Neural crest cell (in vitro differentiated cells): ENCODE measurements around the gene MITD1. TPM values are rescaled to one million over a fixed set of nuclear protein-coding genes. Genes with fewer than 3 reads are reported as not detected.

Source experiments
- DNase-seq: peaks from one replicate; pipeline ENCODE4 v3.0.0; 2021; ENCODE audit warnings: low read depth, mixed read lengths, low spot score
- H3K27ac Mint-ChIP-seq: one replicate; pipeline ENCODE4 v1.8.0; 2021; ENCODE audit warnings: mild to moderate bottlenecking, mixed read lengths; ENCODE audit not compliant: unreplicated experiment
- H3K27me3 Mint-ChIP-seq: 2 replicates; pipeline ENCODE4 v1.8.0; 2021; ENCODE audit warnings: low read depth, mild to moderate bottlenecking, mixed read lengths
- H3K36me3 Mint-ChIP-seq: 2 replicates; pipeline ENCODE4 v1.8.0; 2021; ENCODE audit warnings: low read depth, mild to moderate bottlenecking, mixed read lengths
- H3K4me1 Mint-ChIP-seq: 2 replicates; pipeline ENCODE4 v1.8.0; 2021; ENCODE audit warnings: mixed read lengths
- H3K4me3 Mint-ChIP-seq: one replicate; pipeline ENCODE4 v1.8.0; 2021; ENCODE audit warnings: mild to moderate bottlenecking, mixed read lengths
- H3K9me3 Mint-ChIP-seq: 2 replicates; pipeline ENCODE4 v1.8.0; 2021; ENCODE audit warnings: mixed read lengths
- CTCF ChIP-seq: fragments of 200-600 bp; sonication (generic); conservative IDR thresholded peaks from 2 replicates; pipeline ENCODE4 v1.5.0; 2021; ENCODE audit warnings: antibody characterized with exemption, mild to moderate bottlenecking
- total RNA-seq: library from RNA; stranded (reverse); gene quantifications from 2 replicates; pipeline ENCODE4 v1.2.1, GENCODE V29; 2021

The MITD1 gene
- total RNA-seq, 1 donor from 2014 or later, result 31.7 TPM

- Mint-ChIP-seq H3K4me1 (peaks cover 20% of the 10 kb centered on the region), H3K27me3 (no peaks in the 10 kb centered on the region)
Observed at GRCh38 chr2:99184811-99185210, 4.0 kb upstream of the MITD1 start.

GRCh38 chr2:99183025-99183424, 2.2 kb upstream of the MITD1 start:
- no peak for DNase-seq
- H3K9me3 Mint-ChIP-seq, result no peaks in the 10 kb centered on the region
- H3K4me1 Mint-ChIP-seq, result peaks cover 26% of the 10 kb centered on the region
- no peaks in the 10 kb centered on the region for H3K27me3 Mint-ChIP-seq
- peaks cover 2% of the 10 kb centered on the region for H3K36me3 Mint-ChIP-seq
- peak overlapping the region; percentile 47 for H3K4me3 Mint-ChIP-seq
- H3K27ac Mint-ChIP-seq, result no peak overlapping the region
- no peak for TF ChIP-seq CTCF

More at GRCh38 chr2:99184811-99185210, 4.0 kb upstream of the MITD1 start:
- no peaks in the 10 kb centered on the region for H3K9me3 Mint-ChIP-seq
- no peak overlapping the region for H3K27ac Mint-ChIP-seq
- no peak for DNase-seq
- peaks cover 9% of the 10 kb centered on the region for H3K36me3 Mint-ChIP-seq
- TF ChIP-seq CTCF, result no peak
- H3K4me3 Mint-ChIP-seq, result no peak overlapping the region

- Mint-ChIP-seq H3K4me1 (peaks cover 26% of the 10 kb centered on the region), H3K27me3 (no peaks in the 10 kb centered on the region)
Observed at GRCh38 chr2:99181624-99182000, 754 bp upstream of the MITD1 start.

GRCh38 chr2:99171377-99172140, 9.3 kb downstream of the MITD1 start:
- Mint-ChIP-seq H3K36me3 (no peaks in the 10 kb centered on the region), H3K4me3 (no peak overlapping the region), H3K4me1 (no peaks in the 10 kb centered on the region), H3K27ac (no peak overlapping the region), H3K27me3 (no peaks in the 10 kb centered on the region), H3K9me3 (no peaks in the 10 kb centered on the region)
- no peak for DNase-seq
- no peak for TF ChIP-seq CTCF

More at GRCh38 chr2:99181624-99182000, 754 bp upstream of the MITD1 start:
- Mint-ChIP-seq H3K9me3 (no peaks in the 10 kb centered on the region), H3K36me3 (no peaks in the 10 kb centered on the region), H3K27ac (peak overlapping the region; percentile 94), H3K4me3 (peak overlapping the region; percentile 99)
- no peak for DNase-seq
- no peak for TF ChIP-seq CTCF

GRCh38 chr2:99169534-99169933, 11.3 kb downstream of the MITD1 start:
- Mint-ChIP-seq H3K4me3 (no peak overlapping the region), H3K36me3 (no peaks in the 10 kb centered on the region), H3K4me1 (no peaks in the 10 kb centered on the region), H3K27me3 (no peaks in the 10 kb centered on the region), H3K27ac (no peak overlapping the region), H3K9me3 (no peaks in the 10 kb centered on the region)
- no peak for TF ChIP-seq CTCF
- no peak for DNase-seq
